Measurements from ENCODE around the gene BCAP29.
A peak's percentile ranks its signal among the peaks of the same experiment; 100 is the strongest.
"Not testable (repeated sequence)": the region's sequence is repeated elsewhere in the genome, so short reads cannot be mapped to it uniquely, and the experiment has no call there.

BCAP29 gene, protein sequence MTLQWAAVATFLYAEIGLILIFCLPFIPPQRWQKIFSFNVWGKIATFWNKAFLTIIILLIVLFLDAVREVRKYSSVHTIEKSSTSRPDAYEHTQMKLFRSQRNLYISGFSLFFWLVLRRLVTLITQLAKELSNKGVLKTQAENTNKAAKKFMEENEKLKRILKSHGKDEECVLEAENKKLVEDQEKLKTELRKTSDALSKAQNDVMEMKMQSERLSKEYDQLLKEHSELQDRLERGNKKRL

DNA sequence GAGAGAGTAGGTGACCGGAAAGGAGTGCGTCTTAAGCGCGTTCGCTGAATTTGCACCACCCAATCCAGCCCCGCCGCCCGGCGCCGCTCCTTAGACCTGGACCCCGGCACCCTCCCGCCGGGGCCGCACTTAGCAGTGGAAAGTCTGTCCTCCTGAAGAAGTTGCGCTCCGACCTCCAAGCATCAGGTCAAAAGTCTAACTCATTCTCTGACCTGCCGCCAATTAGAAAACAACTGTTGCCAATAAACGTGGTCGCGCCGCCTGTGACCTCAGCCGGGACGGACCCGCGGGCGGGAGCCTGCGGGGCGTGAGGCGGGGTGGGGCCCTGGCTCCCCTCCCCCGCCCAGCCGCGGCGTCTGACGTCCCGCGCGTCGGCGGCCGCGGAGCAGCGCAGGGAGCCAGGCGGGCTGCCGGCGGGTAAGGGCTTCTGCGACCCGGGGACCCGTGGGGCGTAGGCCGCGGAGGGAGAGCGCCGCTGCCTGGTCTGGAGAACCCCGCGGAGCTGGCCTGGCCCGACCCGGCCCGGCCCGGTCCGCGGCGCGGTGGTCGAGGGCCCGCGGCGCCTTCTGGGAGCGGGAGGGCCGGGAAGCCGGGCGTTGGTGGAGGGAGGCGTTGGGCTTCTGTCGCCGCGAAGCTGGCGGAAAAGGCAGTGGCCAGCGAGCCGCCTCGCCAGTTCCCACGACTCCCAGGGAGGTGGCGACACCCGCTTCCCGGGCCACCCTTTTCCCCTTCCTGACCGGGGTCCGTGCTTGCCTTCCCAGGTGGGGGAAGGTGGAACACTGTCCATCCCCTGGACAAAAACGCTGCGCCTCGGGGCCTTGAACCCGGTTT is at the start of gene BCAP29:
TSS of gene BCAP29 (plus strand) at position 362 of the 831 bp plus-strand sequence. CDS start 527 bp downstream, outside the sequence.
- peaks cover 4% of the 10 kb centered on the region for H3K36me3 Mint-ChIP-seq
- H3K27ac Mint-ChIP-seq = peak within 1 kb of the TSS; percentile 79
- peaks cover 23% of the 10 kb centered on the region for H3K4me1 Mint-ChIP-seq
- H3K27me3 Mint-ChIP-seq = no peaks in the 10 kb centered on the region
- H3K9me3 Mint-ChIP-seq = no peaks in the 10 kb centered on the region
- H3K4me3 Mint-ChIP-seq = peak within 1 kb of the TSS; percentile 87

DNA sequence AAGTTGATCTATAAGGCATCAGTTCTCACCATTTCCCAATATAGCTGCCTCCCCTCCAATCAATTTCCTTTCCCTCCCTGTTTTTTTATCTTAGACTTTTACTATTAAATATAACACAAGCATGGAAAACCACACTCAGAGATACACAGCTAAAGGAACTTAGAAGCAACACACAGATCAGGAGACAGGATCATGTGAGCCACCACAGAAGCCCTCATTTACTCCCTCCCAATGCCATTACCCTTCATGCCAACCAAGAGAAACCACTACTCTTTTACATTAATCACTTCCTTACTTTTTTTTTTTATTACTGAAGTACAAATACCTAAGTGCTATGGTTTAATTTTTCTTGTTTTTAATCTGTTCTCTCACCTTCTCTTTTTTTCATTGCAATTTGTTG is 49.3 kb upstream of the BCAP29 start:
- no peak overlapping the region for H3K4me3 Mint-ChIP-seq
- no peaks in the 10 kb centered on the region for H3K9me3 Mint-ChIP-seq
- H3K27me3 Mint-ChIP-seq = no peaks in the 10 kb centered on the region
- no peak overlapping the region for H3K27ac Mint-ChIP-seq
- H3K36me3 Mint-ChIP-seq = peaks cover 43% of the 10 kb centered on the region
- H3K4me1 Mint-ChIP-seq = peaks cover 48% of the 10 kb centered on the region

DNA sequence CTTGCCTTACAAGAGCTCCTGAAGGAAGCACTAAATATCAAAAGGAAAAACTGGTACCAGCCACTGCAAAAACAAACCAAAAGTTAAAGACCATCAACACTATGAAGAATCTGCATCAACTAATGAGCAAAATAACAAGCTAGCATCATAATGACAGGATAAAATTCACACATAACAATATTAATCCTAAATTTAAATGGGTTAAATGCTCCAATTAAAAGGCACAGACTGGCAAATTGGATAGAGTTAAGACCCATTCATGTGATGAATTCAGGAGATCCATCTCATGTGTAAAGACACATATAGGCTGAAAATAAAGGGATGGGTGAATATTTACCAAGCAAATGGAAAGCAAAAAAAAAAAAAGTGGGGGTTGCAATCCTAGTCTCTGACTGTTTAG is 45.9 kb upstream of the BCAP29 start:
- H3K4me3 Mint-ChIP-seq = no peak overlapping the region
- no peak overlapping the region for H3K27ac Mint-ChIP-seq
- H3K36me3 Mint-ChIP-seq = peaks cover 59% of the 10 kb centered on the region
- H3K27me3 Mint-ChIP-seq = no peaks in the 10 kb centered on the region
- H3K4me1 Mint-ChIP-seq = peaks cover 52% of the 10 kb centered on the region
- H3K9me3 Mint-ChIP-seq = no peaks in the 10 kb centered on the region

DNA sequence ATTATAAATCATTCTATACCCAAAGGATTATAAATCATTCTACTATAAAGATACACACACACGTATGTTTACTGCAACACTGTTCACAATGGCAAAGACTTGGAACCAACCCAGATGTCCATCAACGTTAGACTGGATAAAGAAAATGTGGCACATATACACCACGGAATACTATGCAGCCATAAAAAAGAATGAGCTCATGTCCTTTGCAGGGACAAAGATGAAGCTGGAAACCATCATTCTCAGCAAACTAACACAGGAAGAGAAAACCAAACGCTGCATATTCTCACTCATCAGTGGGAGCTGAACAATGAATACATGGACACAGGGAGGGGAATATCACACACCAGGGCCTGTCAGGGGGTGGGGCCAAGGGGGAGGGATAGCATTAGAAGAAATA is 42.8 kb upstream of the BCAP29 start:
- Mint-ChIP-seq H3K4me1 (peaks cover 50% of the 10 kb centered on the region), H3K36me3 (peaks cover 55% of the 10 kb centered on the region)
- not testable (repeated sequence) for H3K9me3 Mint-ChIP-seq, H3K27ac Mint-ChIP-seq, H3K27me3 Mint-ChIP-seq, H3K4me3 Mint-ChIP-seq

DNA sequence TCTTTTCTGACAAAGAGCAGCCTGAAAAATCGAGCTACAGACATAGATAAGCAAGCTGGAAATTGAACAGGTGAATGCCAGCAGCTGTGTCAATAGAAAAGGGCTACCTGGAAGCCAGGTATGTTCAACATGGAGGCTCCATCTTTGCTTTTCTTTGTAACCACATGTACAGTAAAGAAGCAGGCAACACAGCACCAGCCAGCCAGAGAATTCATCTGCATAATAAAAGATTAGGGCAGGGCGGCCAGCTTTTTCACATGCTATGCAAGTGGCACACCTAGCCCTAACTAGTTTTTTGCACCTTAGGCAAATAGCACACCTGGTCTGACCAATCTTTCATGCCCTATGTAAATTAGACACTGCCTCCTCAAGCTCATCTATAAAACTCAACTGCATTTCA is 42.0 kb upstream of the BCAP29 start:
- no peak overlapping the region for H3K4me3 Mint-ChIP-seq
- peak overlapping the region; percentile 15 for H3K27ac Mint-ChIP-seq
- H3K9me3 Mint-ChIP-seq = no peaks in the 10 kb centered on the region
- peaks cover 55% of the 10 kb centered on the region for H3K36me3 Mint-ChIP-seq
- H3K27me3 Mint-ChIP-seq = no peaks in the 10 kb centered on the region
- H3K4me1 Mint-ChIP-seq = peaks cover 49% of the 10 kb centered on the region

DNA sequence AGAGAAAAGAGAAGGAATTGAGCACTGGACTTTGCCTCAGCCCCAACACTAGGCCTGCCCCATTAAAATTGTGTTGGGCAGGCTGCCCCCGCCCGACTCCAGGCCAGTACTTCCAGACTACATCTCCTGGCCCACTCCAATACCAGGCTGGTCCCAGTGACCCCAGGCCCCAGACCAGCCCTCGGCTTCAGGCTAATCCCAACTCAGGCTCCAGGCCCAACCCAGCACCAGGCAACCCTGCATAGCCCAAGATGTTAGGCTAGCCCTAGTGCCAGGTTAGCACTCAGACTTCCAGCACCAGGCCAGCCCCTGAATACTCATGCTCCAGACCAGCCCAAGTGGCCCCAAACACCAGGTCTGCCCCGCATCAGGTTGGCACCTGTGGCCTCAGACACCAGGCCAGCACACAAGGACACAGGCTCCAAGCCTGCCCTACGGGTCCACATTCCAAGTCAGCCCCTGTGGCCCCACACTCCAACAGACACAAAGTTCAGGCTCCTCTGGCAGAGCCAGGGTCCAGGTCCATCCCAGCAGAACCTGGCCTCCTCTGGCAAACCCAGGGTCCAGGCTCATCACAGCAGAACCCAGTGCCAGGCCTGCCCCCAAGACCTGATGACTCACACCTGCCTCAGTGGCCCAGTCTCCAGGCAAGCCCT is 36.6 kb upstream of the BCAP29 start:
- Mint-ChIP-seq H3K36me3 (peaks cover 48% of the 10 kb centered on the region), H3K4me3 (no peak overlapping the region), H3K27me3 (no peaks in the 10 kb centered on the region), H3K9me3 (peaks cover 25% of the 10 kb centered on the region), H3K27ac (no peak overlapping the region), H3K4me1 (peaks cover 27% of the 10 kb centered on the region)

DNA sequence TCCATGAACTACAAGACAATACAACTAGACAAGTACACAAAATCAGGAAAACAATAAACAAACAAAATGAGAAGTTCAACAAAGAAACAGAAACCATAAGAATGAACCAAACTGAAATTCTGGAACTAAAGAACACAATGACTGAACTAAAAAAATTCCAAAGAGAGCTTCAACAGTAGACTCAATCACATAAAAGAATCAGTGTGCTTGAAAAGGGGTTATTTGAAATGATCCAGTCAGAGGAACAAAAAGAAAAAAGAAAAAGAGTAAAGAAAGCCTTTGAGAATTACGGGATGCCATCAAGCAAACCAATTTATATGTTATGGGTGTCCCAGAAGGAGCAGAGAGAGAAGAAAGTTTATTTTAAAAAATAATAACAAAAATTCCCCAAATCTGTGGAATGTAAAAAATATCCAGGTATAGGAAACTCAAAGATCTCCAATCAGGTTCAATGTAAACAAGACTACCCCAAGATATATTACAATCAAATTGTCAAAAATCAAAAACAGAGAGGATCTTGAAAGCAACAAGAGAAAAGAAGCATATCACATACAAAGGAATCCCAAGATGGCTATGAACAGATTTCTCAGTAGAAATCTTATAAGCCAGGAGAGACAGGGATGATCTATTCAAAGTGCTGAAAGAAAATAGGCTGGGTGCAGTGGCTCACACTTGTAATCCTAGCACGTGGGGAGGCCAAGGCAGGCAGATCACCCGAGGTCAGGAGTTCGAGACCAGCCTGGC is 35.0 kb upstream of the BCAP29 start:
- H3K4me1 Mint-ChIP-seq = peaks cover 27% of the 10 kb centered on the region
- H3K9me3 Mint-ChIP-seq = peaks cover 25% of the 10 kb centered on the region
- peak overlapping the region; percentile 30 for H3K4me3 Mint-ChIP-seq
- H3K27ac Mint-ChIP-seq = no peak overlapping the region
- H3K36me3 Mint-ChIP-seq = peaks cover 50% of the 10 kb centered on the region
- no peaks in the 10 kb centered on the region for H3K27me3 Mint-ChIP-seq

DNA sequence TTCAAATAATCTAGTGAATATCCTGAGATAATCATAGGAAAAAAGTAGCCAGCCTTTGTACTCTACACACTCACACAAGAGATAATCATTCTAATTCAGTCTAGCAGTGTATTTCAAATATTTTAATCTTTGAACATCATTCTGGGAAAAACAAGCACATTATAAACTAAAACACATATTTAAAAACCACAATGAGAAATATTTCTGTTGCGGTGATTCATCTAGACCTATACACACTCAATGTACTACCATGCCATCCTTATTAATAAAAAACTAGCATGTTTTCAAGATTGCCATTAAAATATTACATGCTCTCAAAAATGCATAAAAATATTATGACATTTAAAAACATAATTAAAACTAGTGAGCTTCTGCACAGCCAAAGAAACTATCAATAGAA is 28.1 kb upstream of the BCAP29 start:
- Mint-ChIP-seq H3K27me3 (no peaks in the 10 kb centered on the region), H3K36me3 (peaks cover 49% of the 10 kb centered on the region), H3K27ac (peak overlapping the region; percentile 20), H3K4me3 (no peak overlapping the region), H3K9me3 (peaks cover 4% of the 10 kb centered on the region), H3K4me1 (peaks cover 65% of the 10 kb centered on the region)

DNA sequence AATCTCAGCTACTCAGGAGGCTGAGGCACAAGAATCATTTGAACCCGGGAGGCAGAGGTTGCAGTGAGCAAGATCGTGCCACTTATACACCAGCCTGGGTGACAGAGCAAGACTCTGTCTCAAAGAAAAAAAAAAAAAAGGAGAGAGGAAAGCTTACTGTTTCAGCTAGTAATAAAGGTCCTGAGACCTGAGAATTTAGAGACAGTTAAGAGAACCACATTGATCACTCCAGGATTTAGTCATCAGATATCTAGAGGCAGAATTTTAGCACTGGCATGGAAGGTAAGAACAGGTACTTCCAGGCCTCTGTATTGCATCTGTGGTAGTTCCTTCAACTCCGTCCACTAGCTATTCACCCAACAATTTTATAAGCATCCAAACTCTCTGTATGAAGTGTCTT is 24.2 kb upstream of the BCAP29 start:
- H3K9me3 Mint-ChIP-seq = no peaks in the 10 kb centered on the region
- no peak overlapping the region for H3K27ac Mint-ChIP-seq
- H3K4me3 Mint-ChIP-seq = no peak overlapping the region
- H3K36me3 Mint-ChIP-seq = peaks cover 24% of the 10 kb centered on the region
- H3K27me3 Mint-ChIP-seq = no peaks in the 10 kb centered on the region
- peaks cover 64% of the 10 kb centered on the region for H3K4me1 Mint-ChIP-seq

DNA sequence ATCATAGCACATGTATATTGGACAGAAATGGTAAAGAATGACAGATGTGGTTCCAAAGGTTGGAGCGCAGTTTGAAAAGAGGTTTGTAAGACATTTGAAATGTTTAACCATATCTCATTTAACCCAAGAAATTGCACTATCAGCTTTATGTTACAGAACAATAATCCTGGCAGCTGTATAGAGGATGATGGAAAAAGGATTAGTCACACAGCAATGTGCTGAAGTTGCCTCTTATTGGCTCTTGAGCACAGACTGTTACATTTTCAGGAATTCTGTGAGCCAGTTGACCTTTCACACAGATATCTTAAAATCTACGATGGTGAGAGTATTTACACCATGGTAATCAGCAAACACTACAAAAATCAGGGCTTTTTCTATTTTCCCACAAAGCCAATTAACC is 20.2 kb upstream of the BCAP29 start:
- Mint-ChIP-seq H3K9me3 (no peaks in the 10 kb centered on the region), H3K4me1 (peaks cover 67% of the 10 kb centered on the region), H3K27ac (peak overlapping the region; percentile 76), H3K36me3 (peaks cover 15% of the 10 kb centered on the region), H3K4me3 (peak overlapping the region; percentile 20), H3K27me3 (no peaks in the 10 kb centered on the region)

DNA sequence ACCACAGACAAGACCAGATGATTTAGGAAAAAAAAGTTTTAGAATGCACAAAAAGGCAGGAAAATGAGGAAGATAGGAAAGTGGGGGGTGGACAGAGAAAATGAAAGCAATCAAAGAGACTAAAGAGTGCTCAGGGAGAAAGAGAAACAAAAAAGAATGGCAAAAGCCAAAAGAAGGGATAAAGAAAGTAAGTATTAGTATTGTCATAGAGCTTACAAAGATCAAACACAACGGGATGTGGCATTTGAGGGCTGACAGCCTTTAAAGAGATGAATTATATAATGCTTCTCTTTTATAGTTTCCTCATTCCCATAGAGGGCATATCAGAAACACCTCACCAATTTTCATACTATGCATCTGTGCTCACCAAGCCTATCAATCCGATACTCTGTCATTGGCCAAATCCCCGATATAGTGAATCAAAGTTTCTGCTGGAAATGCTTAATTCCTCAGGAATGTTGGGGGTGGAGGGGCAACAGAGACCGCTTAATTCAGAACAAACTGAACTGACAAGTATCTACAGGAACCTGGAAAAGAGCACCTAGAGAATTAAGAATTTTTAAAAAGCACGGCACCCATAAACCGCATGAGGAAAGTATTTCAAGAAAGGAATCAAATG is 19.0 kb upstream of the BCAP29 start:
- Mint-ChIP-seq H3K4me1 (peaks cover 66% of the 10 kb centered on the region), H3K27ac (peak overlapping the region; percentile 43), H3K27me3 (no peaks in the 10 kb centered on the region), H3K36me3 (peaks cover 6% of the 10 kb centered on the region), H3K9me3 (no peaks in the 10 kb centered on the region), H3K4me3 (peak overlapping the region; percentile 88)

DNA sequence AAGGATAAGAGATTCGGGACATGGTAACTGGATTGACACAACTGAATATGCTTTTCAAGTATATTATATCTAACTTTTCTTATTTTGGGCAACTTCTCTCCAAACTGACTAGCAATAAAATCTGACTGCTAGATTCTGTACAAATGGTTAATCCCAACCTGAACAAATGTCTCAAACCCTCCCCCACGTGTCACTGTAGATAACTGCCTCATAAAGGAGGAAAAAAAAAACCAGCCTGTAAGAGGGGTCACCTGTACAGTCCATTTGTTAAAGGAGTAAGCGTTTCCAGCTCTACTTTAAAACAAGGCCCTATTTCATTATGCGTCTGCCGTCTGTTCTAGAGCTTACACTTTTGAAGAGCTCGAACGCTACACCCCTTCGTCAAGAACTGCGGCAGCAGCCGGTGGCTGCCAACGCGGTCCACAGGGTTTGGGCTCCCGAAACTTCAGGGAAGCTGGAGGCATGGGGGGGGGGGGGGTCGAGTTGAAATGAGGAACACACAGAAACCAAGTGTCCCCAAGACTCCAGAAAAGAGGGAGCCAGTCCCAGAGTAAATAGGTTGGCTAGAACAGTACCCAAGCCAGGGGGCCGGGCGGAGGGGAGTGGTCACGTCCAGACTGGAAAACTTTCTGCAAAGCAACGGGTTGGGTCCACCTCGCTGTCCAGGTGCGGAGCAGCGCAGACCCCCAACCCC is 16.8 kb upstream of the BCAP29 start:
- Mint-ChIP-seq H3K36me3 (peaks cover 3% of the 10 kb centered on the region), H3K4me3 (peak overlapping the region; percentile 88), H3K27me3 (no peaks in the 10 kb centered on the region), H3K4me1 (peaks cover 67% of the 10 kb centered on the region), H3K27ac (peak overlapping the region; percentile 92), H3K9me3 (no peaks in the 10 kb centered on the region)

DNA sequence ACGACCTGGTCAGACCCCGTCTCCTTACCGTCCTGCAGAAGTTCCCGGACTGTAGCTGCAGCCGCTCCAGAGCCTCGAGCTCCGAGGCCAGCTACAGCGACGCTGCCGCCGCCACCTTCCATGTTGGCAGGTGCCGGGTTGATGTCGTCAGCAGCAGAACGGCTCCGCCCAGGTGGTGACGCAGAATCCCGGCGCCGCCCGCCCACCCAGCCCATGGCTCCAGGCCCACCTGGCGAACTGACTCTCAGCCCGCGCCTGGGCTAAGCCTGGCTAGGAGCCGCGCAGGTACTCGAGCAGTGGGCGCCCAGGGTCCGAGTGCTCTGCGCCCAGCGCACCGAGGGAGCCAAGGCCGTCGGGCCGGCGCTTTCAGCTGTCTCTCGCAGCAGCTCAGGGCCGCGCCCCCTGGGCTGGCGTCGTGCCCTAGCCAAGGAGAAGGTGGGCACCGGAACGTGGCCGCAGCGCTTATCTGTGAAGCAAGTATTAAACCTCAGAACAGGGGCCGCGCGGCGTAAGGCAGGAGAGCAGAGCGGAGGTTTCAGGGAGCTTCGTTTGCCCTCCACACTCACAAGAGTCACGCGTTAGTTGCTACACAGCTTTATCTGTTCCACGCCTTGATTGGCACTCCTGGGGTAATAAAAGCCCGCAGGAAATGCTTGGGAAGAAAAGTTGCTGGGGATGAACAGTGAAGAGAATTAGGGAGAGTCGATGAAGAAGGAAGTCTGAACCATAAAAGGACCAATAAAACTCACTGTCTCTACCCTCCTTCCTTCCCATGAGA is 16.1 kb upstream of the BCAP29 start, which contains the start of the genes COG5 and DUS4L:
TSS of gene COG5 (minus strand) at position 146 of the 778 bp plus-strand sequence. CDS start at position 122, 24 bp downstream.
TSS of gene DUS4L (plus strand) at position 197 of the 778 bp plus-strand sequence. CDS start 3,100 bp downstream, outside the sequence.
- peak within 1 kb of the TSS; percentile 88 for H3K4me3 Mint-ChIP-seq
- H3K4me1 Mint-ChIP-seq = peaks cover 67% of the 10 kb centered on the region
- H3K9me3 Mint-ChIP-seq = no peaks in the 10 kb centered on the region
- H3K36me3 Mint-ChIP-seq = peaks cover 3% of the 10 kb centered on the region
- H3K27ac Mint-ChIP-seq = peak within 1 kb of the TSS; percentile 96
- H3K27me3 Mint-ChIP-seq = no peaks in the 10 kb centered on the region
